Thoracic aorta (tissue), 2 donors: Measurements from ENCODE around the gene FARP1. TPM values are rescaled to one million over a fixed set of nuclear protein-coding genes. Genes with fewer than 3 reads are reported as not detected.

ENCODE experiments used
- ATAC-seq: fragments of 150-250 bp; one replicate; pipeline ENCODE4 v1.8.0; 2017; ENCODE audit warnings: low read depth; ENCODE audit not compliant: insufficient number of reproducible peaks, low FRiP score
- DNase-seq: peaks from one replicate; pipeline ENCODE4 v3.0.0-alpha.2; 2020; ENCODE audit warnings: low spot score
- H3K27ac ChIP-seq, 2 donors: fragments of 200-600 bp; sonication (generic); 1 replicate in 1 of 2; 2 replicates in 1 of 2; pipeline ENCODE4 v1.5.1; 2016; ENCODE audit warnings: mild to moderate bottlenecking in 2 of 2, moderate library complexity in 2 of 2
- H3K27me3 ChIP-seq: fragments of 200-600 bp; sonication (generic); replicated peaks from 2 replicates; pipeline ENCODE4 v1.6.0; 2016; ENCODE audit warnings: mild to moderate bottlenecking; ENCODE audit not compliant: insufficient read depth
- H3K36me3 ChIP-seq: fragments of 200-600 bp; sonication (generic); one replicate; pipeline ENCODE4 v1.5.1; 2016
- H3K4me1 ChIP-seq, 2 donors: fragments of 200-600 bp; sonication (generic); 1 replicate in 1 of 2; 2 replicates in 1 of 2; pipeline versions ENCODE4 v1.5.1 to v1.6.0; 2016; ENCODE audit warnings: low read depth in 2 of 2, mild to moderate bottlenecking in 1 of 2; ENCODE audit not compliant: control insufficient read depth in 1 of 2
- H3K4me3 ChIP-seq: fragments of 200-600 bp; sonication (generic); 2 replicates; pipeline ENCODE4 v1.5.1; 2016; ENCODE audit warnings: mild to moderate bottlenecking
- H3K9me3 ChIP-seq: fragments of 200-600 bp; sonication (generic); 2 replicates; pipeline ENCODE4 v1.5.1; 2016
- CTCF ChIP-seq: fragments of 200-600 bp; sonication (generic); IDR thresholded peaks from one replicate; pipeline ENCODE4 v1.5.1; 2019; ENCODE audit warnings: antibody characterized with exemption
- total RNA-seq, 2 donors: library from RNA; depleted of rRNA; stranded (reverse); fragments of >200 nt; gene quantifications; one replicate each; pipeline versions ENCODE4 v1.1.0 to v1.2.3, GENCODE V29; 2016

Gene FARP1
- total RNA-seq, 2 donors from 2014 or later = 17.6 to 30.3 TPM

- DNase-seq = no peak
Observed at GRCh38 chr13:98272549-98272948, 129.7 kb downstream of the FARP1 start.

GRCh38 chr13:98273067-98273823 is 130.4 kb downstream of the FARP1 start:
- no peaks in the 10 kb centered on the region for H3K9me3 ChIP-seq
- no peak for DNase-seq
- TF ChIP-seq CTCF = no peak
- H3K4me1 ChIP-seq = no peaks in the 10 kb centered on the region
- ATAC-seq = no peak
- H3K4me3 ChIP-seq = no peak overlapping the region
- H3K36me3 ChIP-seq = no peaks in the 10 kb centered on the region
- no peaks in the 10 kb centered on the region for H3K27me3 ChIP-seq
- no peak overlapping the region for H3K27ac ChIP-seq

More at GRCh38 chr13:98272549-98272948, 129.7 kb downstream of the FARP1 start:
- TF ChIP-seq CTCF = no peak
- Histone ChIP-seq H3K27ac (no peak overlapping the region), H3K36me3 (no peaks in the 10 kb centered on the region), H3K4me3 (no peak overlapping the region), H3K4me1 (no peaks in the 10 kb centered on the region), H3K9me3 (no peaks in the 10 kb centered on the region), H3K27me3 (no peaks in the 10 kb centered on the region)
- no peak for ATAC-seq

GRCh38 chr13:98273824-98274742 is 131.2 kb downstream of the FARP1 start:
- no peak for ATAC-seq
- Histone ChIP-seq H3K27me3 (no peaks in the 10 kb centered on the region), H3K4me3 (no peak overlapping the region), H3K4me1 (no peaks in the 10 kb centered on the region), H3K36me3 (no peaks in the 10 kb centered on the region), H3K9me3 (no peaks in the 10 kb centered on the region), H3K27ac (no peak overlapping the region)
- TF ChIP-seq CTCF = no peak
- DNase-seq = no peak

GRCh38 chr13:98274921-98275487 is 132.1 kb downstream of the FARP1 start:
- TF ChIP-seq CTCF = no peak
- Histone ChIP-seq H3K4me1 (no peaks in the 10 kb centered on the region), H3K9me3 (no peaks in the 10 kb centered on the region), H3K36me3 (no peaks in the 10 kb centered on the region), H3K27me3 (no peaks in the 10 kb centered on the region), H3K27ac (no peak overlapping the region), H3K4me3 (no peak overlapping the region)
- DNase-seq (no peak), ATAC-seq (no peak)

GRCh38 chr13:98275681-98276171 is 132.8 kb downstream of the FARP1 start:
- TF ChIP-seq CTCF = no peak
- Histone ChIP-seq H3K4me1 (no peaks in the 10 kb centered on the region), H3K27me3 (no peaks in the 10 kb centered on the region), H3K4me3 (no peak overlapping the region), H3K27ac (no peak overlapping the region), H3K36me3 (no peaks in the 10 kb centered on the region), H3K9me3 (no peaks in the 10 kb centered on the region)
- ATAC-seq (no peak), DNase-seq (no peak)
